NCI-H1092 (cell line): ENCODE results near the gene GPRC5C.
"Not testable (repeated sequence)": the region's sequence is repeated elsewhere in the genome, so short reads cannot be mapped to it uniquely, and the experiment has no call there.

Experiments
- DNase-seq: peaks from one replicate; lab custom pipeline; 2025; lab: John Stamatoyannopoulos, UW

GPRC5C gene

DNA sequence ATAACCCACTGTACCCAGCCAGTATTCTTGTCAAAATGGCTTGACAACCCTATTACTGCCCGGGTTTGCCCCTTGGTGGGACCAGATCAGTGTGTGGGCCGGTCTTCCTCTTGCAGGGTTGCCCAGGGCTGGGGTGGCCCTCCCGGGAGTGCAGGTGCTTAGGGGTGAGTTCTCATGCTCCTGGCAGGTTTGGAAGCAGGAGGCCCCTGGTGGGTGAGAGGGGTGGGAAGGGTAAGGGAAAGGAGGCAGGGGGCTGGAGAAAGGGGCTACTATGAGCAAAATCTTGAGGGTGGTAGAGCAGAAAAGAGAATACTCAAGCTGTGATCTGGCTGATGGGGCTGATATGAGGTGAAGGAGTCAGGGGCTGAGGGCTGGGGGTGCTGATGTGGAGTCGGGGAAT is 41.0 kb downstream of the GPRC5C start:
- DNase-seq = no peak

DNA sequence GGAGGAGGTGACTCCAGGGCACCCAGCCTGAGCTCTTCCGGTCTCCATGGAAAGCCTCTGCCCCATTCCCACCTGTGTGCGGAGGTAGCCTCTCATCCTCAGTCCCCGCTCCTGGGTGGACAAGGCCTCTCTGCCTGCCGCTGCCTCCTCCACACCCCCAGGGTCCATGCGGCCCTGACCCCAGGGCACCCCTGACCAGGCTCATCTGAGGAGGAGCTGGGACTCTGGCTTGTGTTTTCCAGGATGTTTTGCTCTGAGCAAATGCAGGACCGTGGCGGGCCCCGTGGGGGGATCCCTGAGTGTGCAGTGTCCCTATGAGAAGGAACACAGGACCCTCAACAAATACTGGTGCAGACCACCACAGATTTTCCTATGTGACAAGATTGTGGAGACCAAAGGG is 41.4 kb downstream of the GPRC5C start:
- DNase-seq = no peak

DNA sequence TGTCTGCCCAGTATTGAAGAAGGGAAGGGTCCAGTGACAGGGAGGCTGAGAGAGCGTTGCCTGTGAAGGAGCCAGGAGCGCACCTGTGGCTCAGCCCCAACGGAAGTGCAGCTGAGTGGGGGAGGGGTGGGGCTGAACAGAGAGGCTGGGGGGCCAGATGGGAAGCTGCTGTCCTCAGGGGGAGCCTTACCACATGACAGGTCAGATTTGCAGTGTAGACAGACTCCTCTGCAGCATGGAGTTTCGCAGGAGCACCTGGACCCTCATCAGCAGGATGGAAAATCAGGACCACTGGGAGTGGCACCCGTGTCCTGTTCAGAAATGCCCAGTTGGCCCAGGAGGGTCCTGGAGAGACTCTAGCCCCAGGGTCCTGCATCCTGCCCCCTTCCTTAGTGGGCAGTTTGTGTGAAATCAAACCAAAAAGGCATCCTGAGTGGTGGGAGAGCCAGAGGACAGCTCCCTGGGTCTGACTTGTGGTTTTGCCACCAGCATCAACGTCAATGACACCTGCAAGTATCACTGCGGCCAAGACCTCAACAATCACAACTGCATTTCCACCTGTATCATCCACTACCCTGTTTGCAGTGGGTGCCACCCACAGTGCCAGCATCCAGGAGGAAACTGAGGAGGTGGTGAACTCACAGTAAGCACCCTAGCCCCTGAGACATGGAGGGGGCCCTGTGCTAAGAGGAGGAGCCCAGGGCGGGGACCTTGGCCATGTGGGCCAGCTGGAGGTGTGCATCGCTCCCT is 42.3 kb downstream of the GPRC5C start:
- no peak for DNase-seq

DNA sequence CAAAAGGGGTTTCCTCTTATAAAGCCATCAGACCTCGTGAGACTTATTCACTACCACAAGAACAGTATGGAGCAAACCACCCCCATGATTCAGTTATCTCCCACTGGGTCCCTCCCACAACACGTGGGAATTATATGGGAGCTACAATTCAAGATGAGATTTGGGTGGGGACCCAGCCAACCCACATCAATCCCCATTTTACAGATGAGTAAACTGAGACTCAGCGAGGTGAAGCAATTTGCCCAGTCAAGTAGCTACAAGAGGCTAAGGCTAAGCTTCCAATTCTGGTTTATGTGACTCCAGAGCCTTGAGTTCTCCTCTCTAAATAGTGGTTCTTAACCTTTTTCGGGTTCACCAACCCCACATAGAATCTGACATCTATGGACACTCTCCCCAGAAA is 43.3 kb downstream of the GPRC5C start:
- no peak for DNase-seq

DNA sequence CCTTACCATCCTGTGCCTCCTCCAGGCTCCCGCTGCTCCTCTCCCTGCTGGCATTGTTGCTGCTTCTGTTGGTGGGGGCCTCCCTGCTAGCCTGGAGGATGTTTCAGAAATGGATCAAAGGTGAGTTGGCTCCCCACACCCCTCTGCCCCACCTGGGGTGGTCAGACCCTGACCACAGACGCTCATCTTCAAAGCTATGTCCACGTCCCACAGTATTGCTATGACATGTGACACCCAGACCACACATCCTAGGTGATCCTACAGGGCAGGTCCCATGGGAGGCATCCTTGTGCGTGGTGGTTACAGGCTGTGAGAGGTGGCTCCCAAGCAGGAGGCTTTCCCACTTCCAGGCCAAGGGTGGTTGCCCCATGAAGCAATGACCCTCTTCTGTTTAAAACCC is 45.5 kb downstream of the GPRC5C start:
- DNase-seq = no peak

DNA sequence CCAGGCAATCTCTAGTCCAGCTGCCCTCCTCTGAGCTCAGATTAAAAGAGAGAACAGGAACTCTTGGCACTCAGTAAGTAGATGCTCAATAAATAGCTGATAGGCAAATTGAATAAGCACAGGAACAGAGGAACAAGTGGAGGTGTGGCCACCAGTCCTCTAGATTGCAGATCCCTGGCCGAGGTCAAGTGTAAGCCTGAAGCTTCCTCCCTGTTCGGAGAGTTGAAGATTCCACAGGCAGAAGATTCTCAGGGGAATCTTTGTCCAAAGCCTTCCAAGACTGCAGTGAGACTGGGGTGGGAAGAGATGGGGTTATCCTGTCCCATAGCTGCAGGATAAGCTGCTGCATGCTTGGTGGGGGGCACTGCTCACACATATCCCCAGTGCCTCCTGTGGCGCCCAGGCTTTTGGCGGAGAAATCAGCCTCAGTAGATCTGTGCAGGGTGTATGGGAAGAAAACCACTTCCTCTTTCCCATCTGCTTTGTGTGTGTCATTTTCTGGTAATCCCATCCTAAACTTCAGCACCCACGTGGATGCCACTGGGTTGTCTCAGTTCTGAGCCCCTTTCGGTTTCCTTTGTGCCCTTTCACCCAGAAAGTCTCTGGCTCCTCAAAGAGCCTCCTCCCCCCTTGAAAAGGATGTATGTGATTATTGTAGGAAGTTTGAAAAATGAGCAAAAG is 46.7 kb downstream of the GPRC5C start:
- DNase-seq = no peak

DNA sequence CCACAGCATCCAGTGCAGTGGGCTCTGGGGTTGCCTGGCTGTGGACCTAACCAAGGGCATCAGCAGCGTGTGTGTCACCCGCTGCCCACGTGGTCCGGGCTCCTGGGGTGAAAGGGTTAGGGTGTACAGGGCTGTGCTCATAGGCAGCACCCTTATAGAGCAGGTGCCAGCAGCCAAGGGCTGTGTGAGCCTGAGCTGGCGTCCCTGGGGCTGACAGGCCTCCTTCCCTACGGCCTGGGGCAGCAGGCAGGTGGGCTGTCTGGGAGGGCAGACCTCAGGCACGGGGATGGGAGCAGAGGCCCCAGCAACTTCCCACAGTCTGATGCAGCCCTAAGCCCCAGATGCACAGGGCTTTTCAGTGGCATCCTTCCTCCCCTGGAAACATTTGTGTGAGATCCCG is 48.4 kb downstream of the GPRC5C start:
- DNase-seq = no peak

DNA sequence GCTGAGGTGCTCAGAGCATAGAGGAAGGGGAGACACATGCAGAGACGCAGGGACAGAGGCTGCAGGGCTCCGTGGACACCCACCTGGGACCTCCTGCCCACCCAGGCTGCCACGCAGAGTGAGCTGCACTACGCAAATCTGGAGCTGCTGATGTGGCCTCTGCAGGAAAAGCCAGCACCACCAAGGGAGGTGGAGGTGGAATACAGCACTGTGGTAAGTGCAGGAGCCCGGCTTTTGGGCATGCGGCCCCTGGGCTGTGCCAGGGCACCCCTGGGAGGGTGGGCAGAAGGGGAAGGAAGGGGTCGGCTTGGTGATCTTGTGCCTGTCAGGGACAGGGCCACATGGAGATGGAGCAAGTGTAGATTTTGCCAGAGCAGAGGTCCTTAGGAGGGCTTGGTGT is 49.7 kb downstream of the GPRC5C start:
- DNase-seq = no peak

DNA sequence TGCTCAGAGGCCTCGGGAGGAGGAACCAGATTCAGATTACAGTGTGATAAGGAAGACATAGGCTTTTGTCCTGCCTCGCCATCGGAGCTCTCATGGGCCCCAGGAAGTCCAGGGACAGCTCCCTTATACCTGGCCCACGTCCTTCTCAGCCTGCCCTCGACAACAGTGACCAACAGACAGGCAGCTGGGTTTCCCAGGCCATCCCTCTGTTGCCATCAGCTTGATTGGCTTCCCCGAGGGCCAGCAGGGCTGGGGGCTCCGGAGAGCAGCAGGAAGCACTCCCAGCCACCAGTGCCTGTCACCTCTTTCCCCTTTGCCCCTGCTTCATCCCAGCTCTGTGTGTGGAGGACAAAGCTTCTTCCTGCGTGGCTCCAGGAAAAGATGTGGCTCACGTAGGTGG is 52.2 kb downstream of the GPRC5C start:
- DNase-seq = no peak

DNA sequence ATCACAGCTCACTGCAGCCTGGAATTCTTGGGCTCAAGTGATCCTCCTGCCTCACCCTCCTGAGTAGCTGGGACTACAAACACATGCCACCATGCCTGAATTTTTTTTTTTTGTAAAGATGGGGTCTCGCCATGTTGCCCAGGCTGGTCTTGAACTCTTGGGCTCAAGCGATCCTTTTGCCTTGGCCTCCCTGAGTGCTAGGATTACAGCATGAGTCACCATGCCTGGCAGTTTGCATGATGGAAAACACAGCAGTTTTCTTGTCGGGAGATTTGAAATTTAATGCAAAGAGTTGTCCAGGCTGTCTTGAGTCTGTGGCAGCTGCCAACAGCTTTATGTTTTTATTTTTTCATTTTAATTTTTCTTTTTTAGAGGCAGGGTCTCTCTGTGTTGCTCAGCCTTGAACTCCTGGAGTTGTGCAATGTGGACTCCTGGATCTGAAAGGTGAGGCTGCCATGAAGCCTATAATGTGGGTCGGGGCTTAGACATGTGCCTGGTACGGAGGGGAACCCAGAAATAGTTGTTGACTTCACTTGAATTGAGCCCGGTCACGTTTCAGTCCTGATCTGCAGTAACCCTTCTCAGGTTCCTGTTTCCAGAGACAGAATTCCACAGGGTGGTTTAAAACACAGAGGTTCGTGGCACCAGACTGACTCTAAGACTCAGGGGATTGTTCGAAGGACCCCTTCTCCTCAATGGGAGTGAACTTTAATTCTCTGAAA is 53.3 kb downstream of the GPRC5C start:
- no peak for DNase-seq

DNA sequence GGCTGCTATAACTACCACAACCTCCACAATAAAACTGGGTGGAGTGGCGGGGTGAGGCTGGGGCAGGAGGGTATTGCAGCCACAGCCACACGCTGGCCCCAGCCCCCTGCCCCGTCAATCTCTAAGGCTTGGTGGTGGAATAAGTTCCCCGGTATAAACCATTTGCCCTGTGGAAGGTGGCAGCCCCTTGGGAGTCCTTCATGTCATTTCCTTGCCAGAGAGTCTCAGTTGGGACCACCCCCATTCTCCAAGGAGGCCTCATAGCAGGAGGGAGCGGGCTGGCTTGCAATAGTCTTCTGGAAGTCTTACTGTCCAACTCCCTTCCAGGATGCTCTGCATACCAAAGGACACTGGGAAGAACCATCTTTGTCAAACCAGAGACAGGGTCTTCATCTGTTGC is 54.0 kb downstream of the GPRC5C start:
- no peak for DNase-seq

DNA sequence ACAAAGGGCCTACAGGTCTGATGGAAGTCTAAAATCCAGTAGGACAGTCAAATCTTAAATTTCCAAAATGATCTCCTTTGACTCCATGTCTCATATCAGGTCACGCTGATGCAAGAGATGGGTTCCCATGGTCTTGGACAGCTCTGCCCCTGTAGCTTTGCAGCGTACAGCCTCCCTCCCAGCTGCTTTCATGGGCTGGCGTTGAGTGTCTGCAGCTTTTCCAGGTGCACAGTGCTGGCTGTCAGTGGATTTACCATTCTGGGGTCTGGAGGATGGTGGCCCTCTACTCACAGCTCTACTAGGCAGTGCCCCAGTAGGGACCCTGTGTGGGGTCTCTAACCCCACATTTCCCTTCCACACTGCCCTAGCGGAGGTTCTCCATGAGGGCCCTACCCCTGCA is 56.4 kb downstream of the GPRC5C start:
- not testable (repeated sequence) for DNase-seq

DNA sequence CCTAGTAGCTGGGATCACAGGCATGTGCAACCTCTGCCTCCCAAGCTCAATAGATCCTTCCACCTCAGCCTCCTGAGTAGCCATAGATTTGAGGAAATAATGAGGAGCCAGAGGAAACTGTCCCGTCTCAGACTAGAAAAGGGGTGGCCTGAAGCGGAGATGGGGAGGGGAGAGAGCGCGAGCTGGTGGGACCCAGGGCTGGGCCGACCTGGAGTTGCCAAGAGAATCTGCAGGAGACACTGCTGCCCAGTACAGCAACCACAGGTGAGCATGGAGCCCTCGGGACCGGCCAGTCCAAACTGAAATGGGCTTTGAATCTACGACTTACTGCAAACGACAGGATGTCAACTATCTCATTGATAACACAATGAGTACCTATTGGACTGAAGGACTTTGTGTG is 58.8 kb downstream of the GPRC5C start:
- no peak for DNase-seq

DNA sequence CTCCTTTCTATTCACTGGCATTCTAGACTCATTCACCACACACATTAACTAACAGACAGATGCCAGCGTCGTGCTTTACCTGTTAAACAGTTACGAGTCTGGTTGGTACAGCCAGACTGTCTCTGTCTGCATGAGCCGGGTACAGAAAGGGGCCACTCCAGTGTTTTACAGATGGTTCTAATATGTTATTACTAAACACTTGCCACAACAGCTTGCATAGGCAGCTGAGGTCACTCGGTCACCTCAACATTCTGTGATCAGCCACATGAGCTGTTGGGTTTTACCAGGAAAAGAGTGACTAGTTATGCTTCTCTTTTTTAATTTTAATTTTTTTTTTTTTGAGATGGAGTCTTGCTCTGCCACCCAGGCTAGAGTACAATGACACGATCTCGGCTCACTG is 59.7 kb downstream of the GPRC5C start:
- no peak for DNase-seq

DNA sequence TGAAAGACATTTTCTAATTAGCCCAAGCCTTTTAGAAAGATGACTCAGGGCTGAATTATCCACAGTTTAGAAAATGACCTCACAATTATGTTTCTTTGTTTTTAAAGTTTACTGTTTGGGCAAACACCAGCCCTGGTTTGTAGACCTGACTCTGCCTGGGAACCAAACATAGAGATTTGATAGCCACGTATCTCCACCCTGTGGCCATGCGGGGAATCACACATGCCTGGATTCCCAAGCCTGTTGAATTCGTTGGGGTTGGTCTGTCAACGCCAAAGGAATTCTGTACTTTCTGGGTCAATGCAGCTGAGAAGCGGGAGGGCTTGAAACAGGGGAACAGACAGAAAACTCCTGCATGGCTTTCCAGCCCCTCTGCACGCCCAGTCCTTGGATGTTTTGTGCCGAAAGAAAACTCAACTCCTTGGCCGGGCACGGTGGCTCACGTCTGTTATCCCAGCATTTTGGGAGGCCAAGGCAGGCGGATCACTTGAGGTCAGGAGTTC is 61.5 kb downstream of the GPRC5C start:
- peak; percentile 33 for DNase-seq
